Measurements from ENCODE around the gene ADISSP.

ADISSP gene

GRCh38 chr20:3811467-3812258, 44.1 kb upstream of the ADISSP start (continued):
- TF ChIP-seq PRDM4 (tag by site-specific recombination; IDR thresholded peaks at IDR 0.05) (peak; percentile 86), ZFP69B (tag by site-specific recombination; IDR thresholded peaks at IDR 0.05) (peak; percentile 97), HOXC10 (CRISPR knock-in tag; IDR thresholded peaks at IDR 0.05) (no peak), ZNF292 (tag by site-specific recombination; IDR thresholded peaks at IDR 0.05; ENCODE audit: borderline replicate concordance, low read depth) (no peak), ZNF311 (tag by site-specific recombination; IDR thresholded peaks at IDR 0.05; ENCODE audit: borderline replicate concordance) (no peak), ZBTB6 (tag by site-specific recombination; IDR thresholded peaks at IDR 0.05) (no peak), ZNF488 (tag by site-specific recombination; IDR thresholded peaks at IDR 0.05) (no peak), ZBTB49 (tag by site-specific recombination; IDR thresholded peaks at IDR 0.05; ENCODE audit: low read depth) (no peak), ZNF624 (tag by site-specific recombination; IDR thresholded peaks at IDR 0.05) (no peak), CTCF (tag by site-specific recombination; IDR thresholded peaks at IDR 0.05) (peak; percentile 9; the same call in 1 of the 2 replicates), EGR2 (tag by site-specific recombination; IDR thresholded peaks at IDR 0.05; ENCODE audit: low read depth) (peak; percentile 80), KLF7 (tag by site-specific recombination; IDR thresholded peaks at IDR 0.05; ENCODE audit: borderline replicate concordance) (peak; percentile 98), ZNF600 (tag by site-specific recombination; IDR thresholded peaks at IDR 0.05) (peak; percentile 96), ZNF366 (tag by site-specific recombination; conservative IDR thresholded peaks at IDR 0.05) (peak; percentile 92), ZNF426 (tag by site-specific recombination; IDR thresholded peaks at IDR 0.05) (no peak), GLI2 (tag by site-specific recombination; IDR thresholded peaks at IDR 0.05; ENCODE audit: borderline replicate concordance, low read depth) (no peak), ZNF433 (tag by site-specific recombination; IDR thresholded peaks at IDR 0.05; ENCODE audit: low read depth) (no peak), IKZF3 (tag by site-specific recombination; IDR thresholded peaks at IDR 0.05) (peak; percentile 96), ZNF658 (tag by site-specific recombination; IDR thresholded peaks at IDR 0.05) (no peak), ZNF140 (tag by site-specific recombination; IDR thresholded peaks at IDR 0.05) (no peak), TCF7L2 (IDR thresholded peaks at IDR 0.05; ENCODE audit: borderline replicate concordance, low read depth, low read length) (no peak), ZNF416 (tag by site-specific recombination; IDR thresholded peaks at IDR 0.05) (no peak), ZSCAN4 (tag by site-specific recombination; IDR thresholded peaks at IDR 0.05) (no peak), ZNF623 (tag by site-specific recombination; IDR thresholded peaks at IDR 0.05) (no peak), SCRT2 (tag by site-specific recombination; IDR thresholded peaks at IDR 0.05) (0 out of 2 replicates have a peak, but pooled peaks have one; percentile 36), FEZF1 (tag by site-specific recombination; IDR thresholded peaks at IDR 0.05) (peak; percentile 49), ZNF221 (tag by site-specific recombination; IDR thresholded peaks at IDR 0.05; ENCODE audit: borderline replicate concordance) (no peak), ZNF561 (tag by site-specific recombination; IDR thresholded peaks at IDR 0.05; ENCODE audit: borderline replicate concordance) (peak; percentile 94; the same call in 1 of the 2 replicates), ZNF610 (tag by site-specific recombination; IDR thresholded peaks at IDR 0.05; ENCODE audit: borderline replicate concordance) (peak; percentile 77; the same call in 1 of the 2 replicates), KLF10 (tag by site-specific recombination; IDR thresholded peaks at IDR 0.05) (peak; percentile 81), ZNF112 (tag by site-specific recombination; IDR thresholded peaks at IDR 0.05) (no peak)
